Globus pallidus (tissue), 1 donor: Measurements from ENCODE around the gene RPS27.
"Not testable (repeated sequence)": the region's sequence is repeated elsewhere in the genome, so short reads cannot be mapped to it uniquely, and the experiment has no call there.

ENCODE experiments used
- DNase-seq: peaks from one replicate; pipeline ENCODE4 v3.0.0-alpha.2; 2015; ENCODE audit warnings: low spot score

The RPS27 gene

GRCh38 chr1:153961421-153961820, 29.1 kb upstream of the RPS27 start:
- no peak for DNase-seq

- no peak for DNase-seq
Observed at GRCh38 chr1:153962088-153963029, 28.2 kb upstream of the RPS27 start.

- DNase-seq: peak; percentile 99
Observed at GRCh38 chr1:153963030-153963849, 27.3 kb upstream of the RPS27 start, which contains the start of gene SLC39A1. Gene SLC39A1 (minus strand): TSS chr1:153963537. CDS start chr1:153962715, 822 bp downstream.

- DNase-seq: no peak
Observed at GRCh38 chr1:153963850-153964331, 26.7 kb upstream of the RPS27 start.

GRCh38 chr1:153967107-153967999, 23.2 kb upstream of the RPS27 start, which contains the start of gene CREB3L4:
Gene CREB3L4 (plus strand): TSS chr1:153967902. CDS start chr1:153968526, 624 bp downstream.
- DNase-seq: peak; percentile 98

GRCh38 chr1:153968000-153968363, 22.6 kb upstream of the RPS27 start:
- DNase-seq: no peak

GRCh38 chr1:153968408-153968807, 22.2 kb upstream of the RPS27 start:
- DNase-seq: no peak

- DNase-seq: no peak
Observed at GRCh38 chr1:153968972-153969371, 21.6 kb upstream of the RPS27 start.

GRCh38 chr1:153970346-153970745, 20.2 kb upstream of the RPS27 start:
- DNase-seq: no peak

- DNase-seq: no peak
Observed at GRCh38 chr1:153973071-153973470, 17.5 kb upstream of the RPS27 start.

- DNase-seq: no peak
Observed at GRCh38 chr1:153973525-153973924, 17.0 kb upstream of the RPS27 start.

- no peak for DNase-seq
Observed at GRCh38 chr1:153976819-153977249, 13.7 kb upstream of the RPS27 start.

- DNase-seq: peak; percentile 86
Observed at GRCh38 chr1:153977250-153978240, 13.0 kb upstream of the RPS27 start, which contains the start of gene JTB. Gene JTB (minus strand): TSS chr1:153977674. CDS start chr1:153977252, 422 bp downstream.

- DNase-seq: no peak
Observed at GRCh38 chr1:153978274-153978909, 12.2 kb upstream of the RPS27 start.

- not testable (repeated sequence) for DNase-seq
Observed at GRCh38 chr1:153979091-153979490, 11.5 kb upstream of the RPS27 start.

- not testable (repeated sequence) for DNase-seq
Observed at GRCh38 chr1:153981735-153982134, 8.8 kb upstream of the RPS27 start.

- no peak for DNase-seq
Observed at GRCh38 chr1:153984123-153984894, 6.3 kb upstream of the RPS27 start.

- DNase-seq: no peak
Observed at GRCh38 chr1:153985341-153985912, 5.1 kb upstream of the RPS27 start.
